Iris pigment epithelial cell (primary cell): Measurements from ENCODE around the gene KIF6.

Experiments used
- DNase-seq: peaks from one replicate; pipeline ENCODE4 v3.0.0-alpha.2; 2011; ENCODE audit warnings: low read depth

KIF6 gene

GRCh38 chr6:39319621-39320362 is 405.4 kb downstream of the KIF6 start:
- no peak for DNase-seq

GRCh38 chr6:39317256-39317655 is 408.0 kb downstream of the KIF6 start:
- DNase-seq = no peak

GRCh38 chr6:39314273-39314795 is 410.9 kb downstream of the KIF6 start, which contains the start of gene KCNK17:
TSS of gene KCNK17 (minus strand) at chr6:39314419. CDS start at chr6:39314320, 99 bp downstream.
- no peak for DNase-seq

GRCh38 chr6:39313526-39314272 is 411.5 kb downstream of the KIF6 start:
- DNase-seq = no peak

- no peak for DNase-seq
Measured at GRCh38 chr6:39312912-39313525, 412.2 kb downstream of the KIF6 start.

- DNase-seq = no peak
Measured at GRCh38 chr6:39310542-39310941, 414.7 kb downstream of the KIF6 start.

- peak; percentile 64 for DNase-seq
Measured at GRCh38 chr6:39309942-39310531, 415.2 kb downstream of the KIF6 start.

GRCh38 chr6:39307462-39307861 is 417.7 kb downstream of the KIF6 start:
- DNase-seq = no peak

GRCh38 chr6:39304951-39305350 is 420.3 kb downstream of the KIF6 start:
- DNase-seq = no peak

- no peak for DNase-seq
Measured at GRCh38 chr6:39303425-39304153, 421.6 kb downstream of the KIF6 start.

- peak; percentile 55 for DNase-seq
Measured at GRCh38 chr6:39302669-39303424, 422.4 kb downstream of the KIF6 start.

GRCh38 chr6:39302011-39302410 is 423.2 kb downstream of the KIF6 start:
- no peak for DNase-seq

- DNase-seq = peak; percentile 7
Measured at GRCh38 chr6:39301606-39302005, 423.6 kb downstream of the KIF6 start.

- DNase-seq = no peak
Measured at GRCh38 chr6:39300739-39301138, 424.5 kb downstream of the KIF6 start.

- no peak for DNase-seq
Measured at GRCh38 chr6:39298061-39298460, 427.1 kb downstream of the KIF6 start.

- no peak for DNase-seq
Measured at GRCh38 chr6:39296745-39297640, 428.2 kb downstream of the KIF6 start.

- DNase-seq = no peak
Measured at GRCh38 chr6:39295611-39296011, 429.6 kb downstream of the KIF6 start.

- DNase-seq = no peak
Measured at GRCh38 chr6:39294899-39295298, 430.3 kb downstream of the KIF6 start.

GRCh38 chr6:39294133-39294532 is 431.1 kb downstream of the KIF6 start:
- DNase-seq = no peak

- no peak for DNase-seq
Measured at GRCh38 chr6:39292637-39293036, 432.6 kb downstream of the KIF6 start.
